K562 (cell line): Measurements from ENCODE around the gene ABT1. TPM values are rescaled to one million over a fixed set of nuclear protein-coding genes. Genes with fewer than 3 reads are reported as not detected.

Experiments
- HEY1 ChIP-seq: fragments of 250-450 bp; sonication (Bioruptor Pico); IDR thresholded peaks from 2 replicates; pipeline ENCODE4 v1.5.0; 2020; ENCODE audit warnings: mild to moderate bottlenecking, moderate library complexity, borderline replicate concordance
- JUND ChIP-seq, 2 experiments: IDR thresholded peaks; 2 replicates in 1 of 2; 3 replicates in 1 of 2; pipeline ENCODE4 v1.6.1; 2011; ENCODE audit warnings: borderline replicate concordance in 2 of 2, low read depth in 2 of 2, low read length in 2 of 2, improper control_type of control experiment in 1 of 2, missing biosample characterization in 1 of 2, missing genetic modification characterization in 1 of 2, missing genetic modification reagents in 1 of 2
- LCOR ChIP-seq: sonication (generic); formaldehyde crosslinking; IDR thresholded peaks from 2 replicates; pipeline ENCODE4 v1.8.0; 2022; ENCODE audit warnings: mild to moderate bottlenecking, missing genetic modification reagents
- LEF1 ChIP-seq: fragments of 450-650 bp; IDR thresholded peaks from 2 replicates; pipeline ENCODE4 v1.6.1; 2016; ENCODE audit warnings: mild to moderate bottlenecking
- MBD2 ChIP-seq: sonication (generic); IDR thresholded peaks from 2 replicates; pipeline ENCODE4 v1.6.1; 2016; ENCODE audit warnings: low read depth, borderline replicate concordance
- SNRNP70 ChIP-seq: fragments of 200-400 bp; formaldehyde crosslinking; optimal IDR thresholded peaks from 2 replicates; pipeline ENCODE3; 2017; ENCODE audit warnings: low read depth, low read length
- ZC3H4 ChIP-seq: sonication (generic); formaldehyde crosslinking; IDR thresholded peaks from 2 replicates; pipeline ENCODE4 v1.9.0; 2021; ENCODE audit warnings: missing genetic modification reagents, borderline replicate concordance
- ZKSCAN1 ChIP-seq: fragments of 150-350 bp; IDR thresholded peaks from 2 replicates; pipeline ENCODE4 v1.6.1; 2016; ENCODE audit warnings: low read depth, low read length
- ZKSCAN8 ChIP-seq: fragments of 200-800 bp; sonication (Bioruptor generic); IDR thresholded peaks from 2 replicates; pipeline ENCODE4 v1.6.1; 2016; ENCODE audit warnings: missing genetic modification characterization, missing compliant biosample characterization
- polyA plus RNA-seq, 8 experiments: library from polyadenylated mRNA; depleted of rRNA in 4 of 8; stranded (reverse) in 5 of 8; unstranded in 3 of 8; fragments of >200 nt; fragmentation: Nextera tagmentation in 2 of 8; fragmentation: Illumina TruSeq in 1 of 8; extraction: Ambion mirVana in 2 of 8; extraction: Trizol in 1 of 8; gene quantifications; 2 replicates each; pipeline versions ENCODE4 v1.2.1 to v1.2.3, GENCODE V29; 2011 to 2014; ENCODE audit warnings: inconsistent platforms in 1 of 8, missing spikeins in 1 of 8
- total RNA-seq, 7 experiments: library from RNA; depleted of rRNA in 6 of 7; stranded (reverse); fragments of >200 nt in 6 of 7; fragmentation: Illumina TruSeq in 2 of 7; extraction: Trizol in 2 of 7; gene quantifications; 2 replicates each; pipeline versions ENCODE4 v1.2.1 to v1.2.3, GENCODE V29; 2011 to 2021; ENCODE audit warnings: low replicate concordance in 1 of 7
- TF ChIP-seq, protein P1 (sequence below): fragments of 200-800 bp; sonication (Bioruptor generic); IDR thresholded peaks from 2 replicates; pipeline ENCODE4 v1.6.1; 2017; ENCODE audit warnings: missing genetic modification characterization, missing compliant biosample characterization
- TF ChIP-seq, protein P2 (sequence below): fragments of 450-650 bp; IDR thresholded peaks from 2 replicates; pipeline ENCODE4 v1.6.1; 2014; ENCODE audit warnings: low read depth, mild to moderate bottlenecking, moderate library complexity, borderline replicate concordance
- TF ChIP-seq, protein P3 (sequence below), 2 experiments: fragments of 450-650 bp; formaldehyde crosslinking in 1 of 2; IDR thresholded peaks; 2 replicates each; pipeline versions ENCODE4 v1.4.0 to v1.6.1; 2014 to 2020; ENCODE audit warnings: mild to moderate bottlenecking in 2 of 2, borderline replicate concordance in 1 of 2, low read depth in 1 of 2
- TF ChIP-seq, protein P4 (sequence below): fragments of 250-450 bp; sonication (Bioruptor Pico); IDR thresholded peaks from 2 replicates; pipeline ENCODE4 v1.4.0; 2020; ENCODE audit warnings: mild to moderate bottlenecking

ABT1 gene
- total and polyA plus RNA-seq, 9 of the 15 experiments (the other 6 are each of a cell fraction or from before 2014, with no cell fraction given) = 8.8 to 52.7 (median 40.7) TPM

DNA sequence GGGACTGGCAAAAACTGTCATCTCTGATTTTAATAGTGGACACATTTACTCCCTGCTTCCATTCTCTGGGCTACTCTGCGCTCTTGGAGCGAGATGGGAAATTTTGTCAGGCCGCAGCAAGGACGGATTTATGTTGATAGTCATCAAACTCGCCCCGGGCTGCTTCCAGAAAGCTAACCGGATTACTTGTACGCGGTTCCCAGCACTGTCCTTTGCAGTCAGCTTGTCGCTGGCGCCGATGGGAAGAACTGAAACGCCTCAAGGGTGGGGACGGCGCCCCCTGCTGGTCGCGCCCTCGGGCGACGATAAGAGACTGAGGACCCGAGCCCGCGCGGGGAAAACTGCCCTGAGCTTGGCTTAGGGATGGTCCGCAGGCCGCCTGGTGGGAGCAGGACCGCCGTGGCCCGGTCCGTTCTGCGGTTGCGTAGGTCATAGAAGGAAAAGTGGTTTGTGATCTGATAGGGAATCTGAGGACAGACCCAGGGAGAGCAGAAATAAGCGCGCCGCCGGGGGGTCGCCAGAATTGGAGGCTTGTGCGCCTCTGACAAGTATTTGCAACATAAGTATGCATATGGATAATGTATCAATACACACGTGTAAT lies 984 bp upstream of the ABT1 start (continued):
- peak; percentile 86 for TF ChIP-seq LCOR (CRISPR knock-in tag)
- TF ChIP-seq, protein P1, sequence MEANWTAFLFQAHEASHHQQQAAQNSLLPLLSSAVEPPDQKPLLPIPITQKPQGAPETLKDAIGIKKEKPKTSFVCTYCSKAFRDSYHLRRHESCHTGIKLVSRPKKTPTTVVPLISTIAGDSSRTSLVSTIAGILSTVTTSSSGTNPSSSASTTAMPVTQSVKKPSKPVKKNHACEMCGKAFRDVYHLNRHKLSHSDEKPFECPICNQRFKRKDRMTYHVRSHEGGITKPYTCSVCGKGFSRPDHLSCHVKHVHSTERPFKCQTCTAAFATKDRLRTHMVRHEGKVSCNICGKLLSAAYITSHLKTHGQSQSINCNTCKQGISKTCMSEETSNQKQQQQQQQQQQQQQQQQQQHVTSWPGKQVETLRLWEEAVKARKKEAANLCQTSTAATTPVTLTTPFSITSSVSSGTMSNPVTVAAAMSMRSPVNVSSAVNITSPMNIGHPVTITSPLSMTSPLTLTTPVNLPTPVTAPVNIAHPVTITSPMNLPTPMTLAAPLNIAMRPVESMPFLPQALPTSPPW = no peak; the same call in 1 of the 2 replicates
- TF ChIP-seq LEF1 = peak; percentile 38; the same call in 1 of the 2 replicates
- peak; percentile 80; the same call in 1 of the 2 replicates for TF ChIP-seq ZKSCAN1
- no peak for TF ChIP-seq SNRNP70
- TF ChIP-seq JUND (IDR thresholded peaks at IDR 0.05; ENCODE audit: borderline replicate concordance, low read depth, low read length) = peak; percentile 78
- TF ChIP-seq JUND (tag; IDR thresholded peaks at IDR 0.05; ENCODE audit: borderline replicate concordance, low read depth, low read length) = peak; percentile 44; the same call in 1 of the 3 replicates
- TF ChIP-seq ZKSCAN8 (CRISPR knock-in tag) = no peak
- no peak for TF ChIP-seq HEY1 (CRISPR knock-in tag)
- TF ChIP-seq, protein P2, sequence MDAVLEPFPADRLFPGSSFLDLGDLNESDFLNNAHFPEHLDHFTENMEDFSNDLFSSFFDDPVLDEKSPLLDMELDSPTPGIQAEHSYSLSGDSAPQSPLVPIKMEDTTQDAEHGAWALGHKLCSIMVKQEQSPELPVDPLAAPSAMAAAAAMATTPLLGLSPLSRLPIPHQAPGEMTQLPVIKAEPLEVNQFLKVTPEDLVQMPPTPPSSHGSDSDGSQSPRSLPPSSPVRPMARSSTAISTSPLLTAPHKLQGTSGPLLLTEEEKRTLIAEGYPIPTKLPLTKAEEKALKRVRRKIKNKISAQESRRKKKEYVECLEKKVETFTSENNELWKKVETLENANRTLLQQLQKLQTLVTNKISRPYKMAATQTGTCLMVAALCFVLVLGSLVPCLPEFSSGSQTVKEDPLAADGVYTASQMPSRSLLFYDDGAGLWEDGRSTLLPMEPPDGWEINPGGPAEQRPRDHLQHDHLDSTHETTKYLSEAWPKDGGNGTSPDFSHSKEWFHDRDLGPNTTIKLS = peak; percentile 45; the same call in 1 of the 2 replicates
- TF ChIP-seq, protein P3, sequence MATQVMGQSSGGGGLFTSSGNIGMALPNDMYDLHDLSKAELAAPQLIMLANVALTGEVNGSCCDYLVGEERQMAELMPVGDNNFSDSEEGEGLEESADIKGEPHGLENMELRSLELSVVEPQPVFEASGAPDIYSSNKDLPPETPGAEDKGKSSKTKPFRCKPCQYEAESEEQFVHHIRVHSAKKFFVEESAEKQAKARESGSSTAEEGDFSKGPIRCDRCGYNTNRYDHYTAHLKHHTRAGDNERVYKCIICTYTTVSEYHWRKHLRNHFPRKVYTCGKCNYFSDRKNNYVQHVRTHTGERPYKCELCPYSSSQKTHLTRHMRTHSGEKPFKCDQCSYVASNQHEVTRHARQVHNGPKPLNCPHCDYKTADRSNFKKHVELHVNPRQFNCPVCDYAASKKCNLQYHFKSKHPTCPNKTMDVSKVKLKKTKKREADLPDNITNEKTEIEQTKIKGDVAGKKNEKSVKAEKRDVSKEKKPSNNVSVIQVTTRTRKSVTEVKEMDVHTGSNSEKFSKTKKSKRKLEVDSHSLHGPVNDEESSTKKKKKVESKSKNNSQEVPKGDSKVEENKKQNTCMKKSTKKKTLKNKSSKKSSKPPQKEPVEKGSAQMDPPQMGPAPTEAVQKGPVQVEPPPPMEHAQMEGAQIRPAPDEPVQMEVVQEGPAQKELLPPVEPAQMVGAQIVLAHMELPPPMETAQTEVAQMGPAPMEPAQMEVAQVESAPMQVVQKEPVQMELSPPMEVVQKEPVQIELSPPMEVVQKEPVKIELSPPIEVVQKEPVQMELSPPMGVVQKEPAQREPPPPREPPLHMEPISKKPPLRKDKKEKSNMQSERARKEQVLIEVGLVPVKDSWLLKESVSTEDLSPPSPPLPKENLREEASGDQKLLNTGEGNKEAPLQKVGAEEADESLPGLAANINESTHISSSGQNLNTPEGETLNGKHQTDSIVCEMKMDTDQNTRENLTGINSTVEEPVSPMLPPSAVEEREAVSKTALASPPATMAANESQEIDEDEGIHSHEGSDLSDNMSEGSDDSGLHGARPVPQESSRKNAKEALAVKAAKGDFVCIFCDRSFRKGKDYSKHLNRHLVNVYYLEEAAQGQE (IDR thresholded peaks at IDR 0.05; ENCODE audit: borderline replicate concordance) = peak; percentile 93
- TF ChIP-seq, protein P3 (CRISPR knock-in tag; IDR thresholded peaks at IDR 0.05; ENCODE audit: low read depth) = peak; percentile 49; the same call in 1 of the 2 replicates
- peak; percentile 19; the same call in 1 of the 2 replicates for TF ChIP-seq MBD2
- no peak for TF ChIP-seq ZC3H4
- TF ChIP-seq, protein P4, sequence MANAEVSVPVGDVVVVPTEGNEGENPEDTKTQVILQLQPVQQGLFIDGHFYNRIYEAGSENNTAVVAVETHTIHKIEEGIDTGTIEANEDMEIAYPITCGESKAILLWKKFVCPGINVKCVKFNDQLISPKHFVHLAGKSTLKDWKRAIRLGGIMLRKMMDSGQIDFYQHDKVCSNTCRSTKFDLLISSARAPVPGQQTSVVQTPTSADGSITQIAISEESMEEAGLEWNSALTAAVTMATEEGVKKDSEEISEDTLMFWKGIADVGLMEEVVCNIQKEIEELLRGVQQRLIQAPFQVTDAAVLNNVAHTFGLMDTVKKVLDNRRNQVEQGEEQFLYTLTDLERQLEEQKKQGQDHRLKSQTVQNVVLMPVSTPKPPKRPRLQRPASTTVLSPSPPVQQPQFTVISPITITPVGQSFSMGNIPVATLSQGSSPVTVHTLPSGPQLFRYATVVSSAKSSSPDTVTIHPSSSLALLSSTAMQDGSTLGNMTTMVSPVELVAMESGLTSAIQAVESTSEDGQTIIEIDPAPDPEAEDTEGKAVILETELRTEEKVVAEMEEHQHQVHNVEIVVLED (CRISPR knock-in tag) = no peak
